BJ (cell line): ENCODE measurements around the gene TMEM209. TPM values are rescaled to one million over a fixed set of nuclear protein-coding genes. Genes with fewer than 3 reads are reported as not detected.

Experiments
- CTCF ChIA-PET: fragments of 350-600 bp; formaldehyde crosslinking; extraction: SDS; loops from one replicate; lab custom pipeline; 2021; ENCODE audit warnings: antibody characterized with exemption, inconsistent platforms; lab: Yijun Ruan, JAX
- POLR2A ChIA-PET: fragments of 300-600 bp; sonication (Branson Sonifier 250); formaldehyde crosslinking; extraction: SDS; loops from one replicate; lab custom pipeline; 2021; ENCODE audit warnings: antibody characterized with exemption; lab: Charles Lee
- DNase-seq: peaks from one replicate; pipeline ENCODE4 v3.0.0-alpha.2; 2011; ENCODE audit warnings: low read depth
- H3K27me3 ChIP-seq: 2 replicates; pipeline ENCODE4 v1.6.0; 2011; ENCODE audit warnings: low read length; ENCODE audit not compliant: control insufficient read depth, insufficient read depth
- H3K36me3 ChIP-seq: 2 replicates; pipeline ENCODE4 v1.5.1; 2011; ENCODE audit warnings: low read length; ENCODE audit not compliant: control insufficient read depth, insufficient read depth
- H3K4me3 ChIP-seq: 2 replicates; pipeline ENCODE4 v1.5.1; 2011; ENCODE audit warnings: low read depth, mild to moderate bottlenecking, control low read depth, low read length
- CTCF ChIP-seq: IDR thresholded peaks from 2 replicates; pipeline ENCODE4 v1.5.1; 2011; ENCODE audit warnings: low read depth, mild to moderate bottlenecking, control low read depth, inconsistent platforms, low read length, moderate library complexity; ENCODE audit not compliant: insufficient read depth
- polyA plus RNA-seq: library from polyadenylated mRNA; depleted of rRNA; stranded (reverse); fragments of >200 nt; gene quantifications from 2 replicates; pipeline ENCODE4 v1.2.3, GENCODE V29; 2011

The TMEM209 gene
- polyA plus RNA-seq, 1 experiment, result 15.5 TPM

GRCh38 chr7:130181263-130181605 lies 24.0 kb downstream of the TMEM209 start:
- Histone ChIP-seq H3K27me3 (no peaks in the 10 kb centered on the region), H3K4me3 (no peak overlapping the region), H3K36me3 (peaks cover 3% of the 10 kb centered on the region)
- no peak for TF ChIP-seq CTCF
- POLR2A ChIA-PET, result no interaction called here
- CTCF ChIA-PET, result interaction anchor here (0.6 to 1.2 kb wide), 3 partner anchors 33 to 109 kb away, joined by 3 to 6 read pairs (median 3); no protein-coding TSS in a partner anchor
- no peak for DNase-seq

- POLR2A ChIA-PET, result no interaction called here
- DNase-seq, result no peak
- H3K27me3 ChIP-seq, result no peaks in the 10 kb centered on the region
- peaks cover 3% of the 10 kb centered on the region for H3K36me3 ChIP-seq
- CTCF ChIA-PET, result interaction anchor here (1.2 kb wide), 1 partner anchor 109 kb away, joined by 3 read pairs; no protein-coding TSS in a partner anchor
- no peak for TF ChIP-seq CTCF
- no peak overlapping the region for H3K4me3 ChIP-seq
Observed at GRCh38 chr7:130180571-130181262, 24.5 kb downstream of the TMEM209 start.

GRCh38 chr7:130179631-130180030 lies 25.6 kb downstream of the TMEM209 start:
- H3K27me3 ChIP-seq, result no peaks in the 10 kb centered on the region
- peaks cover 5% of the 10 kb centered on the region for H3K36me3 ChIP-seq
- CTCF ChIA-PET, result interaction anchor here (1.1 kb wide), 1 partner anchor 14 kb away, joined by 3 read pairs; no protein-coding TSS in a partner anchor
- TF ChIP-seq CTCF, result no peak
- POLR2A ChIA-PET, result no interaction called here
- DNase-seq, result no peak
- no peak overlapping the region for H3K4me3 ChIP-seq

- ChIA-PET CTCF (no interaction called here), POLR2A (no interaction called here)
- H3K36me3 ChIP-seq, result peaks cover 3% of the 10 kb centered on the region; the same call in 1 of the 2 replicates
- DNase-seq, result no peak
- H3K27me3 ChIP-seq, result no peaks in the 10 kb centered on the region
- TF ChIP-seq CTCF, result no peak
- no peak overlapping the region for H3K4me3 ChIP-seq
Observed at GRCh38 chr7:130178251-130178650, 27.0 kb downstream of the TMEM209 start.

GRCh38 chr7:130174237-130174959 lies 30.8 kb downstream of the TMEM209 start:
- CTCF ChIA-PET, result interaction anchor here (0.7 to 1.3 kb wide), 2 partner anchors 13 to 65 kb away, joined by 3 read pairs; no protein-coding TSS in a partner anchor
- POLR2A ChIA-PET, result no interaction called here

More at GRCh38 chr7:130174237-130174959, 30.8 kb downstream of the TMEM209 start:
- Histone ChIP-seq H3K27me3 (no peaks in the 10 kb centered on the region), H3K36me3 (0 out of 2 replicates have a peak, but pooled peaks cover 2% of the 10 kb centered on the region), H3K4me3 (no peak overlapping the region)
- DNase-seq, result no peak
- no peak for TF ChIP-seq CTCF
